HEK293T (cell line): ENCODE measurements around the gene FDPS.

Experiments used
- CTBP1 ChIP-seq: fragments of 450-650 bp; IDR thresholded peaks from 2 replicates; pipeline ENCODE4 v1.6.1; 2016; ENCODE audit warnings: borderline replicate concordance
- FOXM1 ChIP-seq: fragments of 450-650 bp; IDR thresholded peaks from 2 replicates; pipeline ENCODE4 v1.6.1; 2017; ENCODE audit warnings: mild to moderate bottlenecking, borderline replicate concordance
- ZNF384 ChIP-seq: fragments of 450-650 bp; IDR thresholded peaks from 2 replicates; pipeline ENCODE4 v1.6.1; 2016

DNA sequence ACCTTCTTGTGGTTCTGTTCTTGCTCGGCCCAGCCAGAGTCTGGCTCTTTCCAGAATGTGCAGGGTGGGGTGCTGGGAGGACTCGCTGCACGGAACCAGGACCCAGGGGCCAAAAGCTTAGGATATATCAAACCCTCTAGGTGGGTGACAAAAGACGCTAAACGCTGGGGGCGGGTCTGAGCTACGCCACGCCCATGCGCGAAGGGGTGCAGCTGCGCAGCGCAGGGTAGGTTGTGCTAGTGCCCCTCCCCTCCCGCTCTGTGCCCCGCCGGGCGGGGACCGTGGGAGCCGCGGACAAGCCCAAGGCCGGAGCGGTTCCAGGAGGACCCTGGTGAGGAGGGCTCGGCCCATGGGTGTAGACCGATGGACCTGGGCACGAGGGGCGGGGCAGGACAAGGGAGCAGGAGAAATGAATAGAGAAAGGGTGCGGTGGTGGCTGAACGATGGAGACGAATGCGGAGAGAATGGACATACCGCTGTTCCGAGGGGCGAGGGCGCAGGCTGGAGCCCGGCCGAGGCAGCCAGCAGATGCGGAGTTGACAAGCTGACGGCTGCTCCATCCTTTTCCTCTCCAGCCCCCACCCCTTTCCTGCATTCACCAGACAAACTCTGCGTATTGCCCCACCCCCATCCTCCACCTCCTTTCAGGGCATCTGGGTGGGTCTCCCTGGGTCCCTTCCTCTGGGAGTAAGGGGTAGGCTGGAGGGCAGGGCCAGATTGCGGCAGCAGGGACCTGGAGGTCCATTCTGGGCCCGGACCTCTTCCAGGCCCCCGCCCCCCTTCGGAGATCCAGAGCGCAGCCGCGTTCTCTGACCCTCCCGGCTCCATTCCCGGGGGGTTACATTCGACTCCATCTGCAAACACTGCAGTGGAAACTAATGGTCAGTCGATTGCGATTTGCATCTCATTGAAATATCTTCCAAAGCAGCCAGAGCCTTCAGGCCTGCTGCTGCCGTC lies 12.3 kb downstream of the FDPS start, which contains the start of gene RUSC1:
- TF ChIP-seq CTBP1 (no peak), ZNF384 (no peak), FOXM1 (no peak)
